ENCODE data around the gene POLR1D. TPM values are rescaled to one million over a fixed set of nuclear protein-coding genes. Genes with fewer than 3 reads are reported as not detected.

Gene POLR1D
- total RNA-seq, 2 donors from 2014 or later: 123 to 124 TPM

DNA sequence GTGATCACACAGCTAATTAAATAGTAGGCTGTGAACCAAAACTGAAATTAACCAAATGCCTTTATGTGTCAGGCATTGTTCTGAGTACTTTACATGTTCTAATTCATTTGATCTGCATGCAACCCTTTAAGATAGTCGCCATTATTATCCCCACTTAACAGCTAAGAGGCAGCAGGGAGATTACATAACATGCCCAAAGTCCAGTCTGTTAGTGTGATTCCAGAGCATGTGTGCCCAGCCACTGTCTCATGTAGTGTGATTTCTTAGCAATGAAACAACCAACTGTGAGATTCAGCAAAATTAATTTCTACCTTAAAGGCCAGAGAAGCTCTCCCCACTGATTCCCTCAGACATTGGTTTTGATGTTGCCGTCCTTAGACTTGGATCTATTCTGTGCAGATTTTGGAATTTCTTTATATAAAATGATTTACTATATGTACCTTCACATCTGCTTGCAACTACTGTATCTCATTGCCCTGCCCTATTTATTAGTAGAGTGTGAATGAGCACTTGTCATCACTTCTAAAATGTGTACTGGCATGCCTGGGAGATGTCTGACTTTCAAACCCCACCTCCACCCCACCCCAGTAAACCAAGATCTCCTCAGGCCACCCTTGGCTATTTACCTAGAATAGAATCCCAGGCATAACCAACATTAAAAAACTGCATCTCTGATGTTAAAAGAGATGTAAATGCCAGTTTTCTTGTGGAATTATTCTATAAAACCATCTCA lies 41.2 kb downstream of the POLR1D start:
- Histone ChIP-seq H3K4me3 (no peak overlapping the region), H3K9ac (ENCODE audit: low read depth in 2 of 2, low read length in 2 of 2) (no peak overlapping the region), H3K9me3 (no peaks in the 10 kb centered on the region), H3K27me3 (no peaks in the 10 kb centered on the region), H3K4me1 (no peaks in the 10 kb centered on the region), H3K27ac (no peak overlapping the region), H3K36me3 (no peaks in the 10 kb centered on the region)
- no peak for DNase-seq
- intact Hi-C loops (cut with DNase I): no loop called here
- TF ChIP-seq, protein P1, sequence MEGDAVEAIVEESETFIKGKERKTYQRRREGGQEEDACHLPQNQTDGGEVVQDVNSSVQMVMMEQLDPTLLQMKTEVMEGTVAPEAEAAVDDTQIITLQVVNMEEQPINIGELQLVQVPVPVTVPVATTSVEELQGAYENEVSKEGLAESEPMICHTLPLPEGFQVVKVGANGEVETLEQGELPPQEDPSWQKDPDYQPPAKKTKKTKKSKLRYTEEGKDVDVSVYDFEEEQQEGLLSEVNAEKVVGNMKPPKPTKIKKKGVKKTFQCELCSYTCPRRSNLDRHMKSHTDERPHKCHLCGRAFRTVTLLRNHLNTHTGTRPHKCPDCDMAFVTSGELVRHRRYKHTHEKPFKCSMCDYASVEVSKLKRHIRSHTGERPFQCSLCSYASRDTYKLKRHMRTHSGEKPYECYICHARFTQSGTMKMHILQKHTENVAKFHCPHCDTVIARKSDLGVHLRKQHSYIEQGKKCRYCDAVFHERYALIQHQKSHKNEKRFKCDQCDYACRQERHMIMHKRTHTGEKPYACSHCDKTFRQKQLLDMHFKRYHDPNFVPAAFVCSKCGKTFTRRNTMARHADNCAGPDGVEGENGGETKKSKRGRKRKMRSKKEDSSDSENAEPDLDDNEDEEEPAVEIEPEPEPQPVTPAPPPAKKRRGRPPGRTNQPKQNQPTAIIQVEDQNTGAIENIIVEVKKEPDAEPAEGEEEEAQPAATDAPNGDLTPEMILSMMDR (IDR thresholded peaks at IDR 0.05): no peak

- Histone ChIP-seq H3K27ac (no peak overlapping the region), H3K36me3 (no peaks in the 10 kb centered on the region), H3K4me1 (no peaks in the 10 kb centered on the region), H3K27me3 (no peaks in the 10 kb centered on the region), H3K9ac (ENCODE audit: low read depth in 2 of 2, low read length in 2 of 2) (no peak overlapping the region), H3K9me3 (no peaks in the 10 kb centered on the region), H3K4me3 (no peak overlapping the region)
- DNase-seq: no peak
- TF ChIP-seq, protein P1 (IDR thresholded peaks at IDR 0.05): no peak
- intact Hi-C loops (cut with DNase I): no loop called here
Measured at GRCh38 chr13:27663947-27664346, 42.3 kb downstream of the POLR1D start.

DNA sequence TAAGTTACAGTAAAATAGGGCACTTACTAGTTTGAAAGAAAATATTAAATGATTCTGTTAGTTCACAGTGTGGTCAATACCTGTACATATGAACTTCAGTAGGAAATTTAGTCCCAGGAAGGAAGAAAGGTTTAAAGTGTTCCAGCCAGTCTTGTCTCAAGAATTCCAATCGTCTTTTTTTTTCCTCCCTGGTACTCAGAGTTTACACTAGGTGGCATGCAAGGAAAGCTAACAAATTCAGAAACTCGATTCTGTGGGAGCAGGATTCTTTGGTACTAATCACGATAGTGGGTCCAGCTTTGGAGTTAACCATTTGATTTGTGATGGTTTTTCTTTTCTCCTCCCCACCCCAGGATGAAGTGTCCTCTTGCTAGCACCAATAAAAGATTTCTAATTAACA lies 43.6 kb downstream of the POLR1D start:
- Histone ChIP-seq H3K9me3 (no peaks in the 10 kb centered on the region), H3K36me3 (no peaks in the 10 kb centered on the region), H3K4me1 (no peaks in the 10 kb centered on the region), H3K4me3 (no peak overlapping the region), H3K27me3 (no peaks in the 10 kb centered on the region), H3K9ac (ENCODE audit: low read depth in 2 of 2, low read length in 2 of 2) (no peak overlapping the region), H3K27ac (no peak overlapping the region)
- DNase-seq: no peak
- TF ChIP-seq, protein P1 (IDR thresholded peaks at IDR 0.05): no peak
- intact Hi-C loops (cut with DNase I): no loop called here

GRCh38 chr13:27665761-27666160 lies 44.1 kb downstream of the POLR1D start:
- no peak for DNase-seq
- no peak overlapping the region for H3K27ac ChIP-seq
- no peaks in the 10 kb centered on the region for H3K27me3 ChIP-seq
- H3K36me3 ChIP-seq: no peaks in the 10 kb centered on the region
- H3K9me3 ChIP-seq: no peaks in the 10 kb centered on the region
- no peaks in the 10 kb centered on the region for H3K4me1 ChIP-seq
- no peak overlapping the region for H3K9ac ChIP-seq (ENCODE audit: low read depth in 2 of 2, low read length in 2 of 2)
- TF ChIP-seq, protein P1 (IDR thresholded peaks at IDR 0.05): no peak
- H3K4me3 ChIP-seq: no peak overlapping the region
- intact Hi-C loops (cut with DNase I): no loop called here

DNA sequence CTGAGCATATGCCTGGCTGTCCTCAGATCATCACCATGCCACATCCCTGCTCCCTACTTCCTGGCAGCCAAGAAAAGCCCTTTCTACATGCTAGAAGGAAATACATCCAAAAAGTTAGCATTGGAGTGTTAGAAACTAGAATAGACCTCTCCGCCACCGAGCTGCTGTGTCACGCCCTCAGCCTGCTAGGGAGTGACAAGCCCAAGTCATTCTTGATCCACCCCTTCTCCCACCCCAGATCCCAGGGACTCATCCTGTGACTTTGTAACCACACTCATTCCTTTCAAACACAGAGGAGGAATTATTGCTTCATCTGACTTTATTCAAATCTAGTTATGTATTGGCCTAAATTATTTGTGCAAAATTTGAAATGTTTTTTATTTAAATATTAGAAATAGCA lies 45.3 kb downstream of the POLR1D start:
- H3K27ac ChIP-seq: no peak overlapping the region
- intact Hi-C loops (cut with DNase I): no loop called here
- TF ChIP-seq, protein P1 (IDR thresholded peaks at IDR 0.05): no peak
- no peaks in the 10 kb centered on the region for H3K36me3 ChIP-seq
- no peaks in the 10 kb centered on the region for H3K27me3 ChIP-seq
- H3K9ac ChIP-seq (ENCODE audit: low read depth in 2 of 2, low read length in 2 of 2): no peak overlapping the region
- H3K4me1 ChIP-seq: no peaks in the 10 kb centered on the region
- H3K9me3 ChIP-seq: no peaks in the 10 kb centered on the region
- no peak overlapping the region for H3K4me3 ChIP-seq
- DNase-seq: no peak

Data from colonic mucosa (tissue), 4 donors.